ENCODE data around the gene TNPO1. TPM values are rescaled to one million over a fixed set of nuclear protein-coding genes. Genes with fewer than 3 reads are reported as not detected.
A peak's percentile ranks its signal among the peaks of the same experiment; 100 is the strongest.

The TNPO1 gene
- total and polyA plus RNA-seq, 9 of the 15 experiments (the other 6 are each of a cell fraction or from before 2014, with no cell fraction given), result 20.8 to 176 (median 97.9) TPM

DNA sequence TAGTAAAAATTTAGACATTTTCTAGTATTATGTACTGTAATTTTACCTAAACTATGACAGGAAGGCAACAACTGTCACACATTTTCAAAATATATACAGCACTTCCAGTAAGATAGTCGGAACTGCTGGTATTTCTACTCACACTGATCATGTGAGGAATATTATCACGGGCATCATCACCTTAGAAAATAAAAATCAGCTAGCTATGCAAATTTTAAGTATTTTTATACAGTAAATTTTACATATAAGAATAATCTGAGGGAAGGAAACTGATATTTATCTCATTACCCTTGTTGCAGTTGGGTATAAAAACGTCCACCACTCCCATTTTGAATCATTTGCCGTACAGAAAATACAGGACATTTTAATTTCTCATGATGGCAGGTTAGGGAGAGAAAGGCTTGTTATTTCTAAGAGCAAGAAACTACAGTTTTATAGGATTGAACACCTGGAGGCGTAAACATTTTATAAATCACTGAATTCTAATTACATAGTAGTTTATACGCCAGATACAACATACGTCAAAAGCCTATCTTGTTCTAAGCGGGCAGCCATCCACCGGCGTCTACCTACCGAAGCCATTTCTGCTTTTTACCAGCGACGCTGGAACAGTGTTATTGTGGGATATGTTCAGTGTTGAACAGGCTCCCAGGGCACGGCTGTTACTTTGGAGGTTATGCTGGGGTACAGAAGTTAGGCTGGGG, 729 bp upstream of the TNPO1 start (continued):
- TF ChIP-seq, protein P1, sequence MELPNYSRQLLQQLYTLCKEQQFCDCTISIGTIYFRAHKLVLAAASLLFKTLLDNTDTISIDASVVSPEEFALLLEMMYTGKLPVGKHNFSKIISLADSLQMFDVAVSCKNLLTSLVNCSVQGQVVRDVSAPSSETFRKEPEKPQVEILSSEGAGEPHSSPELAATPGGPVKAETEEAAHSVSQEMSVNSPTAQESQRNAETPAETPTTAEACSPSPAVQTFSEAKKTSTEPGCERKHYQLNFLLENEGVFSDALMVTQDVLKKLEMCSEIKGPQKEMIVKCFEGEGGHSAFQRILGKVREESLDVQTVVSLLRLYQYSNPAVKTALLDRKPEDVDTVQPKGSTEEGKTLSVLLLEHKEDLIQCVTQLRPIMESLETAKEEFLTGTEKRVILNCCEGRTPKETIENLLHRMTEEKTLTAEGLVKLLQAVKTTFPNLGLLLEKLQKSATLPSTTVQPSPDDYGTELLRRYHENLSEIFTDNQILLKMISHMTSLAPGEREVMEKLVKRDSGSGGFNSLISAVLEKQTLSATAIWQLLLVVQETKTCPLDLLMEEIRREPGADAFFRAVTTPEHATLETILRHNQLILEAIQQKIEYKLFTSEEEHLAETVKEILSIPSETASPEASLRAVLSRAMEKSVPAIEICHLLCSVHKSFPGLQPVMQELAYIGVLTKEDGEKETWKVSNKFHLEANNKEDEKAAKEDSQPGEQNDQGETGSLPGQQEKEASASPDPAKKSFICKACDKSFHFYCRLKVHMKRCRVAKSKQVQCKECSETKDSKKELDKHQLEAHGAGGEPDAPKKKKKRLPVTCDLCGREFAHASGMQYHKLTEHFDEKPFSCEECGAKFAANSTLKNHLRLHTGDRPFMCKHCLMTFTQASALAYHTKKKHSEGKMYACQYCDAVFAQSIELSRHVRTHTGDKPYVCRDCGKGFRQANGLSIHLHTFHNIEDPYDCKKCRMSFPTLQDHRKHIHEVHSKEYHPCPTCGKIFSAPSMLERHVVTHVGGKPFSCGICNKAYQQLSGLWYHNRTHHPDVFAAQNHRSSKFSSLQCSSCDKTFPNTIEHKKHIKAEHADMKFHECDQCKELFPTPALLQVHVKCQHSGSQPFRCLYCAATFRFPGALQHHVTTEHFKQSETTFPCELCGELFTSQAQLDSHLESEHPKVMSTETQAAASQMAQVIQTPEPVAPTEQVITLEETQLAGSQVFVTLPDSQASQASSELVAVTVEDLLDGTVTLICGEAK (IDR thresholded peaks at IDR 0.05), result peak; percentile 15; the same call in 1 of the 2 replicates
- TF ChIP-seq, protein P1 (CRISPR knock-in tag; IDR thresholded peaks at IDR 0.05), result no peak
- TF ChIP-seq FOXM1 (IDR thresholded peaks at IDR 0.05; ENCODE audit: low read depth) (no peak), FOXM1 (CRISPR knock-in tag; IDR thresholded peaks at IDR 0.05; ENCODE audit: low read depth) (no peak), SPI1 (IDR thresholded peaks at IDR 0.05; ENCODE audit: borderline replicate concordance, low read depth, low read length) (peak; percentile 70), TEAD4 (IDR thresholded peaks at IDR 0.05; ENCODE audit: low read length) (no peak), TEAD4 (CRISPR knock-in tag; IDR thresholded peaks at IDR 0.05; ENCODE audit: borderline replicate concordance) (no peak), ILK (tag; IDR thresholded peaks at IDR 0.05; ENCODE audit: borderline replicate concordance, low read depth) (no peak), MYNN (IDR thresholded peaks at IDR 0.05) (no peak), MYNN (CRISPR knock-in tag; IDR thresholded peaks at IDR 0.05) (no peak), MAFG (tag; conservative IDR thresholded peaks at IDR 0.05) (0 out of 2 replicates have a peak, but pooled peaks have one; percentile 24), KLF1 (tag; IDR thresholded peaks at IDR 0.05) (0 out of 2 replicates have a peak, but pooled peaks have one; percentile 31), ETV1 (tag; conservative IDR thresholded peaks at IDR 0.05; ENCODE audit: low read depth) (no peak), NR4A1 (CRISPR knock-in tag; IDR thresholded peaks at IDR 0.05) (no peak), NR4A1 (tag; IDR thresholded peaks at IDR 0.05) (0 out of 2 replicates have a peak, but pooled peaks have one; percentile 15)
- TF ChIP-seq, protein P2, sequence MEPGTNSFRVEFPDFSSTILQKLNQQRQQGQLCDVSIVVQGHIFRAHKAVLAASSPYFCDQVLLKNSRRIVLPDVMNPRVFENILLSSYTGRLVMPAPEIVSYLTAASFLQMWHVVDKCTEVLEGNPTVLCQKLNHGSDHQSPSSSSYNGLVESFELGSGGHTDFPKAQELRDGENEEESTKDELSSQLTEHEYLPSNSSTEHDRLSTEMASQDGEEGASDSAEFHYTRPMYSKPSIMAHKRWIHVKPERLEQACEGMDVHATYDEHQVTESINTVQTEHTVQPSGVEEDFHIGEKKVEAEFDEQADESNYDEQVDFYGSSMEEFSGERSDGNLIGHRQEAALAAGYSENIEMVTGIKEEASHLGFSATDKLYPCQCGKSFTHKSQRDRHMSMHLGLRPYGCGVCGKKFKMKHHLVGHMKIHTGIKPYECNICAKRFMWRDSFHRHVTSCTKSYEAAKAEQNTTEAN (CRISPR knock-in tag; IDR thresholded peaks at IDR 0.05), result 0 out of 2 replicates have a peak, but pooled peaks have one; percentile 28
- TF ChIP-seq, protein P3, sequence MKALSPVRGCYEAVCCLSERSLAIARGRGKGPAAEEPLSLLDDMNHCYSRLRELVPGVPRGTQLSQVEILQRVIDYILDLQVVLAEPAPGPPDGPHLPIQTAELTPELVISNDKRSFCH (CRISPR knock-in tag; IDR thresholded peaks at IDR 0.05), result no peak
- TF ChIP-seq, protein P3 (tag; IDR thresholded peaks at IDR 0.05), result no peak
